ENCODE measurements around the gene MRPL55. TPM values are rescaled to one million over a fixed set of nuclear protein-coding genes. Genes with fewer than 3 reads are reported as not detected.
A peak's percentile ranks its signal among the peaks of the same experiment; 100 is the strongest.

Gene MRPL55
- total RNA-seq, 1 experiment from 2014 or later: 343 TPM

DNA sequence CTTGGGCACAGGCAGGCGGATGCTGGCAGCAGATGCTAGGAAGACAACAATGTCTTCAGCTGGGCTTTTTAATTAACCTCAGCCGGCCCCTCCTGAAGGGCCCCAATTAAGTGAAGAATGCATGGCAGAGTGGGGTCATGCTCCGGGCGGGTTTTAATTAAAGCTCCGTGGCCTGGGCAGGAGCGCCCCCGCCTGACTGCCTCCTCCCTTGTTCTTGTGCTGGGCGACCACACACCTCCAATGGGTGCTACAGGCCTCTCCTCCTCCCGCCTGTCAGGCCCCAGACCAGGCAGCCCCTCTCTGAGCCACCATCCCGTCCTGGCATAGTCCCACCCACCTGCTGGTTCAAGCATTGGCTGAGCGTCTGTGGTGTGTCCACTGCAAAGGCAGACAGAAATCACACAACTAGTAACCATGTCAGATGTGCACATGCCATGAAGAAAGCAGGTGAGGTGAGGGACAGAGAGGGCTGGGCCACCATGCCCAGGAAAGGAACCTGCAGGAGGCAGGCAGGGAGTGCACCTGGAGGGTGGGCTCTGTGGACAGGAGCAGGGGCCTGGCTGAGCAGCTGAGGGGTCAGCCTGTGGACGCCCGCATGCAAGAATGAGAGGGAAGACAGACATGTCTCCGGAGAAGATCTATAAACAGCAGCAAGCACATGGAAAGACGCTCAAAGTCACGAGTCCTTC lies 35.1 kb downstream of the MRPL55 start:
- peaks cover 1% of the 10 kb centered on the region; the same call in 1 of the 2 replicates for H3K79me2 ChIP-seq (ENCODE audit: low read length)
- no peak overlapping the region for H3K9ac ChIP-seq (ENCODE audit: low read length)
- H2AFZ ChIP-seq (ENCODE audit: low read length): no peak overlapping the region
- no peaks in the 10 kb centered on the region for H3K36me3 ChIP-seq (ENCODE audit: low read depth, low read length)
- CTCF ChIA-PET: interaction anchor here (1.2 kb wide), 1 partner anchor 74 kb away, joined by 4 read pairs; no protein-coding TSS in a partner anchor
- no peak for ATAC-seq
- H4K20me1 ChIP-seq (ENCODE audit: low read length): no peaks in the 10 kb centered on the region; the same call in 1 of the 2 replicates
- H3K9me2 ChIP-seq (replicated peaks; ENCODE audit: low read length): no peaks in the 10 kb centered on the region
- POLR2A ChIA-PET (ENCODE audit: unreplicated experiment): no interaction called here
- no peaks in the 10 kb centered on the region for H3F3A ChIP-seq (ENCODE audit: low read length, unreplicated experiment)
- H3K4me3 ChIP-seq (ENCODE audit: low read length): no peak overlapping the region
- H3K4me1 ChIP-seq (ENCODE audit: insufficient read depth, low read length): no peaks in the 10 kb centered on the region
- no peaks in the 10 kb centered on the region for H3K27me3 ChIP-seq (ENCODE audit: low read length)
- BruUV-seq (replicated peaks): no TSS peak
- no peak overlapping the region for H3K27ac ChIP-seq (ENCODE audit: low read length)
- intact Hi-C loops (cut with micrococcal nuclease): no loop called here
- no peaks in the 10 kb centered on the region for H3K9me3 ChIP-seq (ENCODE audit: low read length)
- DNase-seq: no peak
- no peak overlapping the region for H3K4me2 ChIP-seq (ENCODE audit: low read length)
- no peak for TF ChIP-seq EZH2 (IDR thresholded peaks at IDR 0.05; ENCODE audit: low read length, unreplicated experiment)
- TF ChIP-seq, protein P1, sequence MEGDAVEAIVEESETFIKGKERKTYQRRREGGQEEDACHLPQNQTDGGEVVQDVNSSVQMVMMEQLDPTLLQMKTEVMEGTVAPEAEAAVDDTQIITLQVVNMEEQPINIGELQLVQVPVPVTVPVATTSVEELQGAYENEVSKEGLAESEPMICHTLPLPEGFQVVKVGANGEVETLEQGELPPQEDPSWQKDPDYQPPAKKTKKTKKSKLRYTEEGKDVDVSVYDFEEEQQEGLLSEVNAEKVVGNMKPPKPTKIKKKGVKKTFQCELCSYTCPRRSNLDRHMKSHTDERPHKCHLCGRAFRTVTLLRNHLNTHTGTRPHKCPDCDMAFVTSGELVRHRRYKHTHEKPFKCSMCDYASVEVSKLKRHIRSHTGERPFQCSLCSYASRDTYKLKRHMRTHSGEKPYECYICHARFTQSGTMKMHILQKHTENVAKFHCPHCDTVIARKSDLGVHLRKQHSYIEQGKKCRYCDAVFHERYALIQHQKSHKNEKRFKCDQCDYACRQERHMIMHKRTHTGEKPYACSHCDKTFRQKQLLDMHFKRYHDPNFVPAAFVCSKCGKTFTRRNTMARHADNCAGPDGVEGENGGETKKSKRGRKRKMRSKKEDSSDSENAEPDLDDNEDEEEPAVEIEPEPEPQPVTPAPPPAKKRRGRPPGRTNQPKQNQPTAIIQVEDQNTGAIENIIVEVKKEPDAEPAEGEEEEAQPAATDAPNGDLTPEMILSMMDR (conservative IDR thresholded peaks at IDR 0.05; ENCODE audit: low read depth, low read length): peak; percentile 40; the same call in 1 of the 2 replicates

- ATAC-seq: no peak
- ChIA-PET CTCF (interaction anchor here (1.2 kb wide), 1 partner anchor 74 kb away, joined by 4 read pairs; no protein-coding TSS in a partner anchor), POLR2A (ENCODE audit: unreplicated experiment) (no interaction called here)
Measured at GRCh38 chr1:228073061-228073856, 35.8 kb downstream of the MRPL55 start.

More at GRCh38 chr1:228073061-228073856, 35.8 kb downstream of the MRPL55 start:
- Histone ChIP-seq H3K9me2 (replicated peaks; ENCODE audit: low read length) (no peaks in the 10 kb centered on the region), H3K9ac (ENCODE audit: low read length) (no peak overlapping the region), H2AFZ (ENCODE audit: low read length) (no peak overlapping the region), H3K4me1 (ENCODE audit: insufficient read depth, low read length) (no peaks in the 10 kb centered on the region), H4K20me1 (ENCODE audit: low read length) (no peaks in the 10 kb centered on the region; the same call in 1 of the 2 replicates), H3K79me2 (ENCODE audit: low read length) (no peaks in the 10 kb centered on the region), H3F3A (ENCODE audit: low read length, unreplicated experiment) (no peaks in the 10 kb centered on the region), H3K4me2 (ENCODE audit: low read length) (no peak overlapping the region), H3K36me3 (ENCODE audit: low read depth, low read length) (no peaks in the 10 kb centered on the region), H3K27me3 (ENCODE audit: low read length) (no peaks in the 10 kb centered on the region), H3K9me3 (ENCODE audit: low read length) (no peaks in the 10 kb centered on the region), H3K4me3 (ENCODE audit: low read length) (no peak overlapping the region), H3K27ac (ENCODE audit: low read length) (no peak overlapping the region)
- no peak for DNase-seq
- BruUV-seq (replicated peaks): no TSS peak
- TF ChIP-seq, protein P1 (conservative IDR thresholded peaks at IDR 0.05; ENCODE audit: low read depth, low read length): no peak
- TF ChIP-seq EZH2 (IDR thresholded peaks at IDR 0.05; ENCODE audit: low read length, unreplicated experiment) (no peak), EZH2phosphoT487 (IDR thresholded peaks at IDR 0.05; ENCODE audit: borderline replicate concordance, low read length) (no peak)
- intact Hi-C loops (cut with micrococcal nuclease): no loop called here
